Panc1 (cell line): ENCODE measurements around the gene LRRC70.

Experiments
- POLR2AphosphoS5 ChIP-seq: IDR thresholded peaks from 2 replicates; pipeline ENCODE4 v1.6.1; 2012; ENCODE audit warnings: mild to moderate bottlenecking, low read depth, low read length, moderate library complexity
- REST ChIP-seq, 2 experiments: IDR thresholded peaks; 2 replicates each; pipeline ENCODE4 v1.6.1; 2011 to 2012; ENCODE audit warnings: low read depth in 2 of 2, control low read depth in 1 of 2, low read length in 1 of 2, mild to moderate bottlenecking in 1 of 2, moderate library complexity in 1 of 2; ENCODE audit not compliant: insufficient read depth in 1 of 2
- TF ChIP-seq, protein P1 (sequence below): fragments of 450-650 bp; IDR thresholded peaks from 2 replicates; pipeline ENCODE4 v1.5.1; 2017; ENCODE audit warnings: mild to moderate bottlenecking

DNA sequence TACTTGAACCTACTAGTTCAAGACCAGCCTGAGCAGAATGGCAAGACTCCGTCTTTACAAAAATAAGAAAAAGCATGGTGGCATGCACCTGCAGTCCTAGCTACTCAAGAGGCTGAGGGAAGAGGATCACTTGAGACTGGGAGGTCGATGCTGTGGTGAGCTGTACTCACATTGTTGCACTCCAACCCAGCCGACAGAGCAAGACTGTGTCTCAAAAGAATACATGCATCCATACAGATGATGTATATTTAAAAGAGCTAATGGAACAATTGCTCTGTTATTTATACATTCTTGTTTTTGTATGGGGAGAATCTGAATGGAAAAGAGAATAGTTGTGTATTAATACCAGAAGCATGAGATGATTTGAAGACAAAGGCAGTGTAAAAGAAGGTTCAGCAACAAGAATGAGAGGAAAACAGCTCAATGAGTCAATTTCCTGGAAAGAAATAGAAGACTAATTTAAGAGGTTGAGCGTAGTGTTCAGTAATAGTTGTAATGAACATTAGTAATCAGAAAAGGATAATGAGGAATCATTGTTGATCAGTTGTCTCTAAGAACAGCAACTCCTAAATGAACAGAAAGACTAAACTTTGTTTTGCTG lies 1.9 kb upstream of the LRRC70 start:
- TF ChIP-seq POLR2AphosphoS5 (no peak), REST (IDR thresholded peaks at IDR 0.05; ENCODE audit: insufficient read depth in 1 of 2, low read depth in 2 of 2, low read length in 1 of 2) (no peak)
- TF ChIP-seq, protein P1, sequence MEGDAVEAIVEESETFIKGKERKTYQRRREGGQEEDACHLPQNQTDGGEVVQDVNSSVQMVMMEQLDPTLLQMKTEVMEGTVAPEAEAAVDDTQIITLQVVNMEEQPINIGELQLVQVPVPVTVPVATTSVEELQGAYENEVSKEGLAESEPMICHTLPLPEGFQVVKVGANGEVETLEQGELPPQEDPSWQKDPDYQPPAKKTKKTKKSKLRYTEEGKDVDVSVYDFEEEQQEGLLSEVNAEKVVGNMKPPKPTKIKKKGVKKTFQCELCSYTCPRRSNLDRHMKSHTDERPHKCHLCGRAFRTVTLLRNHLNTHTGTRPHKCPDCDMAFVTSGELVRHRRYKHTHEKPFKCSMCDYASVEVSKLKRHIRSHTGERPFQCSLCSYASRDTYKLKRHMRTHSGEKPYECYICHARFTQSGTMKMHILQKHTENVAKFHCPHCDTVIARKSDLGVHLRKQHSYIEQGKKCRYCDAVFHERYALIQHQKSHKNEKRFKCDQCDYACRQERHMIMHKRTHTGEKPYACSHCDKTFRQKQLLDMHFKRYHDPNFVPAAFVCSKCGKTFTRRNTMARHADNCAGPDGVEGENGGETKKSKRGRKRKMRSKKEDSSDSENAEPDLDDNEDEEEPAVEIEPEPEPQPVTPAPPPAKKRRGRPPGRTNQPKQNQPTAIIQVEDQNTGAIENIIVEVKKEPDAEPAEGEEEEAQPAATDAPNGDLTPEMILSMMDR: no peak
